GM18951 (cell line): ENCODE results near the gene TPM4.
A peak's percentile ranks its signal among the peaks of the same experiment; 100 is the strongest.

Experiments
- POLR2A ChIP-seq: IDR thresholded peaks from 4 replicates; pipeline ENCODE4 v1.6.1; 2011; ENCODE audit warnings: mild to moderate bottlenecking; ENCODE audit not compliant: insufficient read length, insufficient read depth; ENCODE audit errors: extremely low read depth
- in situ Hi-C: fragments of 300-500 bp; cut with MboI; formaldehyde crosslinking; loops from one replicate; pipeline ENCODE4 v1.12.0; 2022; ENCODE audit warnings: low sequenced_read_pairs, mixed read lengths, inconsistent platforms; ENCODE audit not compliant: unreplicated experiment

The TPM4 gene

DNA sequence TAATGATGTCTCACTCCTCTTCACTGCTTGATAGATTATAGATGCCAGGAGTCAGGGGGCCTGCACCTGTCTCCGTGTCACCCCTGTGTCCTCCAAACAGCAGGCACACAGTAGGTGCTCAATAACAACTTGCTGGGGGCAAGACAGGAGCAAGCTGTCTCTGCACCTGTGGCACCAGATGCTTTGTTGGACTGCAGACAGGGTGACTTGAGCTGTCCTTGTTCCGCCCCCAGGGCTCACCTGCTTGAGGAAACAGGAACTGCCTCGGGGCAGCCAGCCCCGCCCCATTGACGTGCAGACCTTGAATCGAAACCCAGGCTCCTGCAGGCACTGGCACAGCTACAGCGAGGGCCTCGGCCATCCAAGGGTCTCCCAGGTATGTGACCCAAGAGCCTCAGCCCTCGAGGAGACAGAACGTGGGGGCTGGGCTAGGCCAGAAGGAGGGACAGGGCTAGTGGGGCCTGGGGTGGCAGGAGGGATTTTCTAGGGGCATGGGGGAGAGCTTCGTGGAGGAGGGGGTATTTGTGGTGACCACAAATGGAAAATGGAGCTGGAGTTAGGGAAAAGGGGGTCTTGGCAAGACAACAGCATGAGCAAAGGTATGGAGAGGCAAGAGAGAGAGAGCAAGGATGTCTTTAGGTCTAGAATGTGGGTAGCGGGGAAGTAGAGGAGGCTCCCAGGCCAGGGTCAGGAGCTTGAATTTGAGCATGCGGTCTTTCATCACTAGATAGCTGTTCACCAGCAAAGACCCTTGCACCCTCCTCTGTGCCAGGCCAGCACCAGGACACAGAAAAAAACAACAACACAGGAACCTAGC is 67.3 kb downstream of the TPM4 start, which contains the start of gene HSH2D:
HSH2D (plus strand) TSS at position 287 of the 817 bp plus-strand sequence. CDS start 5,066 bp downstream, outside the sequence.
- in situ Hi-C loops, result no loop called here
- TF ChIP-seq POLR2A, result peak; percentile 93

GRCh38 chr19:16144216-16144581 is 67.9 kb downstream of the TPM4 start:
- TF ChIP-seq POLR2A, result no peak
- in situ Hi-C loops, result no loop called here

GRCh38 chr19:16146112-16146511 is 69.8 kb downstream of the TPM4 start:
- no peak for TF ChIP-seq POLR2A
- in situ Hi-C loops, result no loop called here

DNA sequence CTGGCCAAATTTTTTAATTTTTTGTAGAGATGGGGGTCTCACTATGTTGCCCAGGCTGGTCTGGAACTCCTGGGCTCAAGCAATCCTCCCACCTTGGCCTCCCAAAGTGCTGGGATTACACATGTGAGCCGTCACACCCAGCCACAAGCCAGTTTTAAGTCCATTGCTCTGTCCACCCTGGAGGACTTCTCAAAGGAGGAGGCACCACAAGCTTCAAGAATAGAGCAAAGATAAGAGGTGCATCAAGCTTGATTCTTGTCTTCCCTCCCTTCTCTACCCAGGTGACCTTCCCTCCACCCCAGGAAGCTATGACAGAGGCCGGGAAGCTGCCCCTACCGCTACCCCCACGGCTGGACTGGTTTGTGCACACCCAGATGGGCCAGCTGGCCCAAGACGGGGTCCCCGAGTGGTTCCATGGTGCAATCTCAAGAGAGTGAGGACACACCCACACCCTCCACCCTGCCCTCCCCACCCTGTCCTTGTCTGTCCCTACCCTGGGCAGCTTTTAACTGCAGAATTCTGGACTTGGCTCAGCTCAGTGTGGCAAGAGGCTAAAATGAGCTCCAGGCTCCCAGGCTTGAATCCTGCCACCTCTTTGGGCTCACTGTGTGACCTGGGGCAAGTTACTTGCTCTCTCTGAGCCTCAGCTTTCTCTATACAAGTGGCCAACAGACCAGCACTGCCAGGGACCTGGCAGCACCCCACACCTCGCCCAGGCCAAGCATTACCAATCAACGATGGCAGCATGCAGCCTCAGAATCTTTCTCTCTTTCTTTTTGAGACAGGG is 72.3 kb downstream of the TPM4 start:
- TF ChIP-seq POLR2A, result peak; percentile 25
- in situ Hi-C loops, result no loop called here
